HepG2 (cell line): ENCODE measurements around the gene NHERF2. TPM values are rescaled to one million over a fixed set of nuclear protein-coding genes. Genes with fewer than 3 reads are reported as not detected.

ENCODE experiments used
- AGO1 ChIP-seq: fragments of 200-400 bp; formaldehyde crosslinking; IDR thresholded peaks from 2 replicates; pipeline ENCODE4 v1.6.1; 2017; ENCODE audit warnings: mild to moderate bottlenecking, low read depth, low read length, moderate library complexity; ENCODE audit not compliant: poor library complexity, severe bottlenecking
- CENPT ChIP-seq: sonication (generic); formaldehyde crosslinking; IDR thresholded peaks from 2 replicates; pipeline ENCODE4 v1.8.0; 2022; ENCODE audit warnings: low read depth, mild to moderate bottlenecking, moderate library complexity, missing genetic modification reagents
- CREB1 ChIP-seq, 2 experiments: fragments of 450-650 bp in 1 of 2; IDR thresholded peaks; 2 replicates each; pipeline ENCODE4 v1.6.1; 2016 to 2017; ENCODE audit warnings: control low read depth in 1 of 2, mild to moderate bottlenecking in 1 of 2, missing compliant biosample characterization in 1 of 2, missing genetic modification characterization in 1 of 2
- FOSL2 ChIP-seq: sonication (generic); formaldehyde crosslinking; IDR thresholded peaks from 2 replicates; pipeline ENCODE4 v1.4.0; 2020; ENCODE audit warnings: missing genetic modification reagents
- GTF3A ChIP-seq: sonication (generic); formaldehyde crosslinking; conservative IDR thresholded peaks from 2 replicates; pipeline ENCODE4 v1.4.0; 2020; ENCODE audit warnings: mild to moderate bottlenecking, missing genetic modification reagents
- HHEX ChIP-seq: IDR thresholded peaks from 2 replicates; pipeline ENCODE4 v1.6.1; 2016; ENCODE audit warnings: control low read depth
- HOXA9 ChIP-seq: sonication (generic); formaldehyde crosslinking; IDR thresholded peaks from 2 replicates; pipeline ENCODE4 v1.8.1; 2022; ENCODE audit warnings: missing genetic modification reagents, mild to moderate bottlenecking, moderate library complexity, borderline replicate concordance
- IRF2 ChIP-seq: IDR thresholded peaks from 2 replicates; pipeline ENCODE4 v1.6.1; 2018; ENCODE audit warnings: missing genetic modification reagents, missing compliant biosample characterization
- NFATC3 ChIP-seq: sonication (generic); formaldehyde crosslinking; IDR thresholded peaks from 2 replicates; pipeline ENCODE4 v1.5.1; 2020; ENCODE audit warnings: mild to moderate bottlenecking, missing genetic modification reagents
- NFYC ChIP-seq: IDR thresholded peaks from 2 replicates; pipeline ENCODE4 v1.6.1; 2016; ENCODE audit warnings: missing genetic modification reagents, missing compliant biosample characterization
- PAX8 ChIP-seq: sonication (generic); formaldehyde crosslinking; IDR thresholded peaks from 2 replicates; pipeline ENCODE4 v1.8.0; 2022; ENCODE audit warnings: mild to moderate bottlenecking, missing genetic modification reagents, borderline replicate concordance
- PHB2 ChIP-seq: fragments of 450-650 bp; IDR thresholded peaks from 2 replicates; pipeline ENCODE4 v1.6.1; 2018; ENCODE audit not compliant: partially characterized antibody
- SMAD1 ChIP-seq: sonication (generic); formaldehyde crosslinking; IDR thresholded peaks from 2 replicates; pipeline ENCODE4 v1.4.0; 2020; ENCODE audit warnings: missing genetic modification reagents, low read depth, mild to moderate bottlenecking, borderline replicate concordance
- STAT5B ChIP-seq: sonication (generic); formaldehyde crosslinking; IDR thresholded peaks from 2 replicates; pipeline ENCODE4 v1.4.0; 2020; ENCODE audit warnings: missing genetic modification reagents
- TCF7 ChIP-seq: sonication (generic); IDR thresholded peaks from 2 replicates; pipeline ENCODE4 v1.6.1; 2016; ENCODE audit warnings: antibody characterized with exemption, low read depth
- TCF7L2 ChIP-seq: IDR thresholded peaks from 2 replicates; pipeline ENCODE4 v1.6.1; 2011; ENCODE audit warnings: mild to moderate bottlenecking, low read depth, low read length, moderate library complexity
- TEAD3 ChIP-seq: optimal IDR thresholded peaks from 2 replicates; pipeline ENCODE3; 2016; ENCODE audit warnings: borderline replicate concordance
- ZBTB38 ChIP-seq: sonication (generic); formaldehyde crosslinking; IDR thresholded peaks from 2 replicates; pipeline ENCODE4 v1.5.1; 2020; ENCODE audit warnings: mild to moderate bottlenecking, missing genetic modification reagents
- ZNF589 ChIP-seq: sonication (generic); formaldehyde crosslinking; conservative IDR thresholded peaks from 2 replicates; pipeline ENCODE4 v1.8.0; 2022; ENCODE audit warnings: mild to moderate bottlenecking, moderate library complexity, missing genetic modification reagents
- ZNF605 ChIP-seq: sonication (generic); formaldehyde crosslinking; IDR thresholded peaks from 2 replicates; pipeline ENCODE4 v1.8.0; 2022; ENCODE audit warnings: mild to moderate bottlenecking, missing genetic modification reagents
- ZNF614 ChIP-seq: IDR thresholded peaks from 2 replicates; pipeline ENCODE4 v1.6.1; 2018; ENCODE audit warnings: missing biosample characterization, missing genetic modification reagents, inconsistent platforms, borderline replicate concordance
- ZNF746 ChIP-seq: sonication (generic); formaldehyde crosslinking; IDR thresholded peaks from 2 replicates; pipeline ENCODE4 v1.8.0; 2022; ENCODE audit warnings: mild to moderate bottlenecking, missing genetic modification reagents
- ZNF770 ChIP-seq: sonication (generic); formaldehyde crosslinking; IDR thresholded peaks from 2 replicates; pipeline ENCODE4 v1.5.0; 2020; ENCODE audit warnings: mild to moderate bottlenecking, missing genetic modification reagents
- ZNF841 ChIP-seq: sonication (generic); formaldehyde crosslinking; IDR thresholded peaks from 2 replicates; pipeline ENCODE4 v1.8.1; 2023; ENCODE audit warnings: missing genetic modification reagents, borderline replicate concordance
- polyA plus RNA-seq, 8 experiments: library from polyadenylated mRNA; depleted of rRNA in 3 of 8; stranded (reverse) in 7 of 8; unstranded in 1 of 8; fragments of >200 nt; fragmentation: Illumina TruSeq in 4 of 8; extraction: Trizol in 4 of 8; gene quantifications; 2 replicates each; pipeline versions ENCODE4 v1.2.1 to v1.2.3, GENCODE V29; 2011 to 2016; ENCODE audit warnings: low read depth in 4 of 8, missing spikeins in 1 of 8, mixed read lengths in 1 of 8; ENCODE audit not compliant: insufficient read depth in 1 of 8
- total RNA-seq, 5 experiments: library from RNA; depleted of rRNA; stranded (reverse); fragments of >200 nt; fragmentation: Illumina TruSeq; extraction: Trizol; gene quantifications; 2 replicates each; pipeline ENCODE4 v1.2.3, GENCODE V29; 2016; ENCODE audit warnings: low read depth in 1 of 5
- TF ChIP-seq, protein P1 (sequence below): sonication (generic); formaldehyde crosslinking; IDR thresholded peaks from 2 replicates; pipeline ENCODE4 v1.4.0; 2020; ENCODE audit warnings: mild to moderate bottlenecking, low read depth, missing genetic modification reagents
- TF ChIP-seq, protein P2 (sequence below): sonication (generic); formaldehyde crosslinking; IDR thresholded peaks from 2 replicates; pipeline ENCODE4 v1.4.0; 2020; ENCODE audit warnings: missing genetic modification reagents

Gene NHERF2
- total and polyA plus RNA-seq, 2 of the 13 experiments (the other 11 are each of a cell fraction or from before 2014, with no cell fraction given): 23.7 to 39.3 TPM

GRCh38 chr16:2009791-2010510 lies 16.8 kb upstream of the NHERF2 start, which contains the start of gene ZNF598 (continued):
- TF ChIP-seq NFATC3 (CRISPR knock-in tag): 0 out of 2 replicates have a peak, but pooled peaks have one; percentile 66
- TF ChIP-seq ZNF841: no peak; the same call in 1 of the 2 replicates
- TF ChIP-seq TCF7L2: no peak
- no peak for TF ChIP-seq TCF7
- no peak for TF ChIP-seq GTF3A (CRISPR knock-in tag)
- TF ChIP-seq STAT5B (CRISPR knock-in tag): no peak
- TF ChIP-seq AGO1: no peak
- TF ChIP-seq CREB1 (IDR thresholded peaks at IDR 0.05): peak; percentile 32; the same call in 1 of the 2 replicates
- peak; percentile 35; the same call in 1 of the 2 replicates for TF ChIP-seq CREB1 (CRISPR knock-in tag; IDR thresholded peaks at IDR 0.05)
- peak; percentile 35; the same call in 1 of the 2 replicates for TF ChIP-seq HOXA9
- peak; percentile 63 for TF ChIP-seq ZNF770 (CRISPR knock-in tag)
- TF ChIP-seq PAX8: no peak
- 0 out of 2 replicates have a peak, but pooled peaks have one; percentile 41 for TF ChIP-seq IRF2
- TF ChIP-seq ZNF605 (CRISPR knock-in tag): peak; percentile 76
- TF ChIP-seq SMAD1 (CRISPR knock-in tag): no peak
- 0 out of 2 replicates have a peak, but pooled peaks have one; percentile 43 for TF ChIP-seq ZNF746 (CRISPR knock-in tag)
- peak; percentile 79; the same call in 1 of the 2 replicates for TF ChIP-seq ZNF589 (CRISPR knock-in tag)
- TF ChIP-seq, protein P1, sequence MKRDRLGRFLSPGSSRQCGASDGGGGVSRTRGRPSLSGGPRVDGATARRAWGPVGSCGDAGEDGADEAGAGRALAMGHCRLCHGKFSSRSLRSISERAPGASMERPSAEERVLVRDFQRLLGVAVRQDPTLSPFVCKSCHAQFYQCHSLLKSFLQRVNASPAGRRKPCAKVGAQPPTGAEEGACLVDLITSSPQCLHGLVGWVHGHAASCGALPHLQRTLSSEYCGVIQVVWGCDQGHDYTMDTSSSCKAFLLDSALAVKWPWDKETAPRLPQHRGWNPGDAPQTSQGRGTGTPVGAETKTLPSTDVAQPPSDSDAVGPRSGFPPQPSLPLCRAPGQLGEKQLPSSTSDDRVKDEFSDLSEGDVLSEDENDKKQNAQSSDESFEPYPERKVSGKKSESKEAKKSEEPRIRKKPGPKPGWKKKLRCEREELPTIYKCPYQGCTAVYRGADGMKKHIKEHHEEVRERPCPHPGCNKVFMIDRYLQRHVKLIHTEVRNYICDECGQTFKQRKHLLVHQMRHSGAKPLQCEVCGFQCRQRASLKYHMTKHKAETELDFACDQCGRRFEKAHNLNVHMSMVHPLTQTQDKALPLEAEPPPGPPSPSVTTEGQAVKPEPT: 0 out of 2 replicates have a peak, but pooled peaks have one; percentile 19
- TF ChIP-seq, protein P2, sequence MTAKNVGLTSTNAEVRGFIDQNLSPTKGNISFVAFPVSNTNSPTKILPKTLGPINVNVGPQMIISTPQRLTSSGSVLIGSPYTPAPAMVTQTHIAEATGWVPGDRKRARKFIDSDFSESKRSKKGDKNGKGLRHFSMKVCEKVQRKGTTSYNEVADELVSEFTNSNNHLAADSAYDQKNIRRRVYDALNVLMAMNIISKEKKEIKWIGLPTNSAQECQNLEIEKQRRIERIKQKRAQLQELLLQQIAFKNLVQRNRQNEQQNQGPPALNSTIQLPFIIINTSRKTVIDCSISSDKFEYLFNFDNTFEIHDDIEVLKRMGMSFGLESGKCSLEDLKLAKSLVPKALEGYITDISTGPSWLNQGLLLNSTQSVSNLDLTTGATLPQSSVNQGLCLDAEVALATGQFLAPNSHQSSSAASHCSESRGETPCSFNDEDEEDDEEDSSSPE: peak; percentile 45; the same call in 1 of the 2 replicates
- peak; percentile 17; the same call in 1 of the 2 replicates for TF ChIP-seq NFYC (CRISPR knock-in tag)
- peak; percentile 44 for TF ChIP-seq ZBTB38 (CRISPR knock-in tag)
- no peak for TF ChIP-seq FOSL2 (CRISPR knock-in tag)
- TF ChIP-seq ZNF614 (CRISPR knock-in tag): 0 out of 2 replicates have a peak, but pooled peaks have one; percentile 35
- TF ChIP-seq TEAD3 (CRISPR knock-in tag): no peak
- TF ChIP-seq PHB2: no peak
- TF ChIP-seq CENPT (CRISPR knock-in tag): no peak
- TF ChIP-seq HHEX: no peak
